Stimulated activated CD8-positive, alpha-beta memory T cell treated with anti-CD3 and anti-CD28 coated beads, Interleukin-7, amount 100 ng/mL, for 48 hours (primary cell): Measurements from ENCODE around the gene TWIST1.

Source experiments
- DNase-seq, 2 donors: peaks; one replicate each; pipeline ENCODE4 v3.0.0-alpha.2; 2020; ENCODE audit warnings: low read depth in 1 of 2; ENCODE audit errors: extremely low read depth in 1 of 2

Gene TWIST1

DNA sequence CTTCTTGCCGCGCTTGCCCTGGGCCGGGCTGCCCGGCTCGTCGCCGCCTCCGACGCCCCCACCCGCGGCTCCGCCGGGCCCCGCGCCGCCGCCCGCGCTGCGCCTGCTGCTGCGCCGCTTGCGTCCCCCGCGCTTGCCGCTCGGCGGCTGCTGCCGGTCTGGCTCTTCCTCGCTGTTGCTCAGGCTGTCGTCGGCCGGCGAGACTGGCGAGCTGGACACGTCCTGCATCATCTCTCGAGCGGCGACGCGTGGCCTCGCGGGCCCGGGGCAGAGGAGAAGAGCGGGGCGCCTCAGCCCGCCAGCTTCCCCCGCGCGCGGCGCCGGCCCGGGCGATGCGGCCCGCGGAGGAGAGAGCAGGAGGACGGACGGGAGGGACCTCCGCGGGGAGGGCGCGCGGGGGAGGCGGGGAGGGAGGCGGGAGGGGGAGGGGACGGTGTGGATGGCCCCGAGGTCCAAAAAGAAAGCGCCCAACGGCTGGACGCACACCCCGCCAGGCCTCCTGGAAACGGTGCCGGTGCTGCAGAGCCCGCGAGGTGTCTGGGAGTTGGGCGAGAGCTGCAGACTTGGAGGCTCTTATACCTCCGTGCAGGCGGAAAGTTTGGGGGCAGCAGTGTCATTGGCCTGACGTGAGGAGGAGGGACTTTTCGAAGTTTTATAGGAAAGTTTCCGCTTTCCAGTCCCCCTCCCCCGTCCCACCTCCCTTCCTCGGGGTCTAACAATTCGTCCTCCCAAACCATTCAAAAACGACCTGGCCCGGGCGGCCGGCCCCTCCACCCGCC, at the start of gene TWIST1:
Gene TWIST1, minus strand, starts transcription at position 546 of the 779 bp plus-strand sequence. Its CDS starts 315 bp downstream, at position 231.
- DNase-seq = no peak

- DNase-seq = no peak
Measured at GRCh38 chr7:19161671-19162070, 44.2 kb upstream of the TWIST1 start.

GRCh38 chr7:19146699-19147098, 29.3 kb upstream of the TWIST1 start:
- no peak for DNase-seq

- no peak for DNase-seq
Measured at GRCh38 chr7:19145434-19146115, 28.1 kb upstream of the TWIST1 start.

DNA sequence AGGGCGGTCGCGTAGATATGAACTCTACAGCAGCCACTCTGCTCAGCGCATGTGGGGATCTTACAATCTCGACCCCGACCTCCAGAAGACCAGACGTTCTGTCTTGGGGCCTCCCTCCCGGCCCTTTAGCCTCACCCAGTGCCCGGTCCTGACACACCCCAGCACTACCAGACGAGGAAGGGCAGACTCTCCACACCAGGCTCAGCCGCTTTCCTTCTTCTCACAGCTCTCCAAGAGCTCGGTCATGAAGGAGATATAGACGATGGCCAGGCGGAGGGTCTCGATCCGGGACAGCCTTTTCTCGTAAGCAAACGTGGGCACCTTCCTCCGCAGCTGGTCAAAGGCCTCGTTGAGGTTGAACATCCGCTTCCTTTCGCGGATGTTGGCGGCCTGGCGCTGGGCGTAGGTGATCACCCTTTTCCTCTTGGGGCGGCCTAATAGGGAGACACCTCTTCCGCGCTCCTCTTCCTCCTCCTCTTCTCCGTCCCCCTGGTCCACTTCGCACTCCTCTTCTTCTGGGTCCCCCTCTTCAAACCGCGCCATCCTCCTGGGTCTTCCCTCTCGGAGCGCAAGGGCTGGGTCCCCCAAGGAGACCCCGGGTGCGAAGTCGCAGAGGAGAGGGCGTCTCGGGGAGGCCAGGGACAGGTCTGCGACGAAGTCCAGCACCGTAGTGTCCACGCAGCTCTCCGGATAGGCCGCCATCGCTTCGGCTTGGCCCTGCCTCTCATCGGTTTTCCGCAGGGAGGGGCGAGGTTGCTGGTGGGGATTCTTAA, 27.4 kb upstream of the TWIST1 start, which contains the start of gene FERD3L:
Gene FERD3L, minus strand, starts transcription at position 761 of the 773 bp plus-strand sequence. Its CDS starts 59 bp downstream, at position 702.
- DNase-seq = no peak

DNA sequence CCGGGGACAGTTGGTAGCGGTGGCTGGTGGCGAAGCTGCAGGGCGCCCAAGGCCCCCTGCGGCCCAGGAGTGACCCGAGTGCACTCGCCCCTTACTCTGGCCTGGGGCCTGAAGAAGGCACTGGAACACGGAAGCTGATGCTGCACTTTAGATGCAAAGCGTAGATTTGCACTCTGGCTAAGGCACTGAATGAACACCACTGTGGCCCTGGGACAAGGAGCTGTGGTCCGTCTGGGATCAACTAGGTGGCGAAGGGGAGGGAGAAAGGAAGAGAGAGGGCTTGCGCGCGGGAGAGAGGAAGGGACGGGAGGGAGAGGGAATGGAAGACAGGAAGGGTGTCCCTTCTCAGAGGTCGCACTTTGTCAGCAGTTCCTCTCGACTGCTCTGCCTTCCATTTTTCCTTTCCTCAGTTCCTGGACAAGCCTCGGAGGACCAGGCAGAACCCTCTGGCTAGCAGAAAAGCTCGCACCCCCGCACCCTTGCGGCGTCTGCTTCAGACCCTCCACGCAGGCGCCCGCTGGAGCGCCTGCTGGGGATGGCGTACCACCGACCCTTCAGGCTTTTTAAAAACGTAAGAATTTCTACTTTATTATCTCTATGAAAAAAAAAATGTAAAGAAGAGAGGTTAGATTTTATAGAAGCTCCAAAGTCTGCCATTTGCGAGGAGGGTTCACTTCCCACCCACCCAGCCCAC, 26.6 kb upstream of the TWIST1 start:
- no peak for DNase-seq

DNA sequence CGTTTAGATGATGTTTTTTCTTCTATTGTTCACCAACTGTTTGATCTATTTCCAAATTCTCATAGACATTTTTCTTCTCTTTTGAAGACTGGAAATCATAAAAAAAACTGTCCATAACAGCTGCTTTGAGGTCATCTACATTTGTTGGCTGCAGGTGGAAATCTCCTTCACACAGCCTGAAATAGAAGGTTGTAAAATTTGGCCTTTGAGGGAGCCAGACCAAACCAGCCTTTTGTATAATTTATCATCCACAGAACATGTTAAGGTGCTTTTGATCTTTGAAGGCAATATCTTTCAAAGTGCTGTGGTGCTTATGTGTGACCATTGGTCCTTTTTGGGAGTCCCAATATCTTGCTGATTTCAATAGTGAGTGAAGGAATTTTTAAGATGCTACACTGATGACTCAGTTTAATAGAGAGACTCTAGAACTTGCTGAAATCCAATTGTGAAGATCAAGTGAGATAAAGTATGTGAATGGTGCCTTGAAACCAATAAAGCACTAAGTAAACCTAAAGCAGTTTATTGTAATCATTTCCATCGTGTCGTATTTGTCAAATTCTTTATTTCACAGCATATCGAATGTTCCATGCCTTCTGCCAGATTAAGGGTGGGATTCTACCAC, 22.4 kb upstream of the TWIST1 start:
- DNase-seq = no peak

DNA sequence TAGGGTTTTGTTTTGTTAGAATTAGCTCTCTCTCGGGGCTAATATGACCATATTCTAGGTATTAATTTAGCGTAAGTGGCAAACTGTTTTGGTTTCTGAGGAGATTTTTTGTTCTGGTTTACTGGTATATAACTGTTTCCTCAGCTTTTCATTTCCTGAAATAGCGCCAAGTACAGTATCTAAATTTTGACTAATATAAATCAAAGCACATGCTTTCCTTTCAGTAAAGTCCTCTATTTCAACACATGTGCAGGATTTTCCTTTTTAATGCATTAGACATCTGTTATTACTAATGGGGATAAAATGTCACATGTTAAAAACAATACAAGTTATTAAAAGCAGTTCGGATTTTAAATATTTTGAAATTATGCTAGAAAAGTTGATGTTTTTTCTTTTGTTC, 16.4 kb upstream of the TWIST1 start:
- no peak for DNase-seq

- no peak for DNase-seq
Measured at GRCh38 chr7:19133390-19133789, 16.0 kb upstream of the TWIST1 start.

DNA sequence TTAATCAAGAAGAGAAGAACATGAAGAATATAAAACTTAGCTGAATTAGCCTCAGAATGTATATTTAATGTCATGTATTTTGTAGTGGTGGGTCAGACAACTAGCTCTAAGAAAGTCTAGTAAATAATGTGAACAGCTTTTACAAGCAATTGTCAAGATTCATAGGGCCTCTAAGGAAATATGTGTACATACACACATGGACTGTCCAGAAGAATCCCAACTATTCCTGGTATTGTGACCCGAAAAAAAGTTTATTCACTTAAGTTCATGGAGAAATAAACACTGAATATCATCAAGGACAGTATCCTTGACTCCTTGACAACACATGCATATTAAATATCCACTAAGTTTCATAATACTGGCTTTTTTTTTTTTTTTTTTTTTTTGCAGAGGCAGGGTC, 11.4 kb upstream of the TWIST1 start:
- DNase-seq = no peak

- DNase-seq = no peak
Measured at GRCh38 chr7:19121977-19122588, 4.6 kb upstream of the TWIST1 start.

DNA sequence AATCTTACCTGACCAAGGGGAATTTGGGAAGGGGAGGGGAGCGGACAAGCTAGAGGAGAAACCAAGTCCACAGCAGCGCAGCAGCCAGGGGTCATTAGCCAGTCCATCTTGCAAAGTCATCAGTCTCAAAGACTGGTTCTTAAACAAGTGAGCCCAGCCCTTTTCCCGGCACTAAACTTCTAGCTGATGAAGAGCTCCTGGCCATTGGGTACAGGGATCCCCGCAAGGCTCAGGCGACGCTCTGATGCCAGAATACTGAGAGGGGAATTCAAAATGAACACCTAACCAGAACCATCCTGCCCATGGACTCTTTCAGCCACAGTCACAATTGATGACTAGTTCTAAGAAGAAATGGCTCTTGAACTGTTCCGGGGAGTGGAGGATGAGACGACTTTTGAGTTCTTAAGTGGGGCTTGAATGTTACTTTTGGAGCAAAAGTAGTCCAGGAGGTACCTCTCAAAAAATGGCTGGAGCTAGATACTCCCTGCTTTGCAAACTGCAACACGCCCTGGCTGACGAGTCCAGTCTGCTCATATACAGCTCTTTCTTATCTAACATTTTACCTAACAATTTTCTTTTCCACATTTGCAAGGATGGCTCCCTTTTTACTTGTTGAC, 2.5 kb upstream of the TWIST1 start:
- DNase-seq = no peak

DNA sequence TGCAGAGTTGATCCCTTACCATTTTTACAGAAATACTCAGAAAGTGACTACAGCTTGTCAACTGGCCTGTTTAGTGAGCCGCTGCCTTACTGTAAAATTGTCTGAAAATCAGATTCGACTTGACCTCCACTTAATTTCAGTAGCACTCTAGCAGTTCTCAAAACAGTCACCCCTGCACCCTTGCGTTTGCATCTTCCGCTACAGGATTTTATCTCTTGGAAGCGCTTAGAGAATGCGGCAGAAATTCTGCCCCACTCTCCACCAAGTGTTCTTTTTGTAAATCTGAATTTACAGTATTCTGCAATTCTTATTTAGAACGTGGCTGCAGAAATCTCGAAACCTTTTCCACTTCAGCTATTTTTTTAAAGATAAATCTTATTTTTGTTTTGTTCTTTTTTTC, 1.9 kb upstream of the TWIST1 start:
- no peak for DNase-seq

GRCh38 chr7:19118636-19119371, 1.4 kb upstream of the TWIST1 start:
- no peak for DNase-seq

DNA sequence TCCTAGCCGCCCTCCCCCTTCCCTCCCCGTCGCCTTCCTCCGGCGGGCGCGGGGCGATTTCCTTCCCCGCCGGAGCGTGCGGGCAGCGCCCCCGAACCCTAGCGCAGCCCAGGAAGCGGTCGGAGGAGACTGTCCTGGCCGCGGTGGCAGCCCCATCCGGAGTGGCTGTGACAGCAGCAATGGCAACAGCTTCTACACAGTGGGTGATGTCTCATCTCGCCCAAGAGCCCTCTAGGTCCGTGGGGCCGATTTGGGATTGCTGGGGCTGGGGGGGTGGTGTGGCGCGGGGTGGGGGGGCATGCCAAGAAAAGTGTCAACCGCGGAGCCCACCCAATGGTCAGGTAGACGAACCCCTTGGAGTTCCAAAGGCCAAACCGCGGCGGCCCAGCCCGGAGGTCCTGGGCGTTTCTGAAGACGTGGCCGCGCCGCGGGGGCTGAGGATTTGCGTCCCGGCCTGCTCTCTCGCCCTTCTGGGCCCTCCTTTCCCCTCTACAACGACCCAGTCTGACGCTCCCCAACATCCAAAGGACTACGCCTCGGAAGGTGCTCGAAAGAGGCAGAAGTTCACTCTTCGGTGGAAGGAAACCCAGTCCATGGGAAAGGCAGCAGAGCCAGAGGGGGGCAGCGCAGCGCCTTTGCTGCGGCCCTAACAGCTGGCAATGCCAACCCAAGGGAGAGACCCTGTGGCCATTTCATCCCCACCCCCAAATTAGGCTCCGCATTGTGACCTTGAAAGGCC, 603 bp upstream of the TWIST1 start:
- DNase-seq = no peak

DNA sequence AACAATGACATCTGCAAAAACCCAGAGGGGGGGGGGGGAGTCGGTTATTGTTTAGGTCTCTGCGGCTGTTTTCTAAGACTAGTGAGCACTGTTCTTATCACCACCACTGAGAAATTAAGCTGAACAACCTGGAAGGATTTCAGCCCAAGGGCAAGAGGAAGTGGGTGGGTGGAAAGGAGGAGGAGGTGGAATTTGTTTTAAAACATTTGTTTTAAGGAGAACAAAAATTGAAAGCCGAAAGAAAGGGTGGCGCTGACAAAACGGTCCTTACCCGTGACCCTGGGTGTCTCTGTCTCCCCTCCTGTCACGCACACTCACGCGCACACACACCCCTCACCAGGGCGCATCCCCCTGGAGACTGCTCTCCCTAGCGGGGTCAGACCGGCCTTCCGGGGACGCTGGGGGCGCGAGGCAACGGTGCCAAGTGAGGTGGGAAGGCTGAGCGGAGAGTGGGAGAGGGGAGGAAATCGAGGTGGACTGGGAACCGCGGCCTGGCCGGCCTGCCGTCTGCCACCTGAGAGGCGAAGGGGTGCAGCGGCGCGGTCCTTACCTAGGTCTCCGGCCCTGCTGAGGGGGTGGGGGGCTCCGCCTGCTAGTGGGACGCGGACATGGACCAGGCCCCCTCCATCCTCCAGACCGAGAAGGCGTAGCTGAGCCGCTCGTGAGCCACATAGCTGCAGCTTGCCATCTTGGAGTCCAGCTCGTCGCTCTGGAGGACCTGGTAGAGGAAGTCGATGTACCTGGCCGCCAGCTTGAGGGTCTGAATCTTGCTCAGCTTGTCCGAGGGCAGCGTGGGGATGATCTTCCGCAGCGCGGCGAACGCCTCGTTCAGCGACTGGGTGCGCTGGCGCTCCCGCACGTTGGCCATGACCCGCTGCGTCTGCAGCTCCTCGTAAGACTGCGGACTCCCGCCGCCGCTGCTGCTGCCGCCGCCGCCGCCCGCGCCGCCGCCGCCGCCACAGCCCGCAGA, 1.0 kb downstream of the TWIST1 start:
- no peak for DNase-seq

- DNase-seq = no peak
Measured at GRCh38 chr7:19114551-19114855, 2.9 kb downstream of the TWIST1 start.
